ENCODE data around the gene CASZ1.

Gene CASZ1

DNA sequence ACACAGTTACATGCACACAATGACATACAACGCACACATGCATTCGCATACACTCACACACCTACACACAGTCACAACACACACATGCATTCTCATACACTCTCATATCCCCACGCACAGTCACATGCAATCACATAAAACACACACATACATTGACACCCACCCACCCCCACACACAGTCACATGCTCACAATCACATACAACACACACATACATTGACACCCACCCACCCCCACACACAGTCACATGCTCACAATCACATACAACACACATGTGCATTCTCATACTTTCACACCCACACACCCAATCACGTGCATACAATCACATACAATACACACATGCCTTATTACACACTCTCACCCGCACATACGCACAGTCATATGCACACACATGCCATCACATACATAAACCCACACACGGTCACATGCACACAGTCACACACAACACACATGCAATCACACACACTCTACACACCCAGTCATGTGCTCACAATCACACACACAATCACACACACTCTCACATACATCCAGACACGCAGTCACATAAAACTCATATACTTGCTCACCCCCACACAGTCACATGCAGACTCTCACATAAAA is 134.3 kb downstream of the CASZ1 start:
- TF ChIP-seq CTCF (IDR thresholded peaks at IDR 0.05; ENCODE audit: low read depth, low read length): no peak
- H3K4me3 ChIP-seq (ENCODE audit: low read depth, low read length): no peak overlapping the region

DNA sequence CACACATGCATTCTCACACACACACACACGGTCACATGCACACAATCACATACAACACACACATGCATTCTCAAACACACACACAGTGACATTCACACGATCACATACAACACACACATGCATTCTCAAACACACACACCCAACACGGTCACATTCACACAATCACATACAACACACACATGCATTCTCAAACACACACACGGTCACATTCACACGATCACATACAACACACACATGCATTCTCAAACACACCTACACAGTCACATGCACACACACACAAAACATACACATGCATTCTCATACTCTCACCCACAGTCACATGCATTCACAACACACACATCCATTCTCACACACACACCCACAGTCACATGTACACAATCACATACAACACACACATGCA is 135.0 kb downstream of the CASZ1 start:
- TF ChIP-seq CTCF (IDR thresholded peaks at IDR 0.05; ENCODE audit: low read depth, low read length): no peak
- H3K4me3 ChIP-seq (ENCODE audit: low read depth, low read length): no peak overlapping the region

DNA sequence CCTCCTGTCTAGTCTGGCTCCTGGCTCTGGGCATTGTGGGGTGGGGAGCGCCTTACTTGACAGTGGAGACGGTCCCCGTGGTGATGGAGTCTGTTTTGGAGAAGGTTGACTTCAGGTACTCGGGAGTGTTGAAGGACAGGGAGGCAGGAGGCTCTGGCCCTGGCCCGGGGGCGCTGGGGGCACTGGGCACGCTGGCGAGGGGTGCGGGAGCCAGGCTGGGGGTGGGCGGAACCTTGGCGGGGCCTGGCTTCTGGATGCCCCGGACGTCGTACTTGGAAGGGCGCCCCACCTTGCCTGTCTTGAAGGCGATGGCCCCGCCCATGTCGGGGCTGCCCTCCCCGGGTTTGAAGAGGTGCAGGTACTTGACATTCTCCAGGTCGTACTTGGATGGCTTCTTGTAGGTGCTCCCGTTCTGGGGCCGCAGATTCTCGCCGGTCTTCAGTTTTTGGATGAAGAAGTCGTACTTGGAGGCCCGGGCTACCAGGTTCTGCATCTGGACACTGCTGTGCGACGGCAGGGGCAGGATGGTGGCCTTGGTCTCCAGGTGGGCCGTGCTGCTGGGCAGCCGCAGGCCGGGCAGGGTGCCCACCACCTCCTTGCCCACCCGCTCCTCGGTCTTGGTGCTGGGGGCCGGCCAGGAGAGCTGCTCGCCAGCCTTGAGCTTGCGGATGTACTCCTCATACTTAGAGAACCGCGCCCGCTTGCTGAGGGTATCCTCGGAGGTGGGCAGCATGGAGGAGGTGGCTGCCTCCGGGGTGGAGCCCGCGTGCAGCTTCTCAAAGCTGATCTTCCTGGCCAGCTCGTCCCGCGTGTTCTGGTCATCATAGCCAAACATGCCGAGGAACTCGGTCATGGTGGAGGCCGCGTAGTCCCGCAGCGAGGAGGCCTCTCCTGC is 136.6 kb downstream of the CASZ1 start:
- H3K4me3 ChIP-seq (ENCODE audit: low read depth, low read length): no peak overlapping the region
- TF ChIP-seq CTCF (IDR thresholded peaks at IDR 0.05; ENCODE audit: low read depth, low read length): no peak

GRCh38 chr1:10659218-10659617 is 137.2 kb downstream of the CASZ1 start:
- H3K4me3 ChIP-seq (ENCODE audit: low read depth, low read length): no peak overlapping the region
- TF ChIP-seq CTCF (IDR thresholded peaks at IDR 0.05; ENCODE audit: low read depth, low read length): no peak

GRCh38 chr1:10658396-10659066 is 137.9 kb downstream of the CASZ1 start:
- H3K4me3 ChIP-seq (ENCODE audit: low read depth, low read length): no peak overlapping the region
- no peak for TF ChIP-seq CTCF (IDR thresholded peaks at IDR 0.05; ENCODE audit: low read depth, low read length)

DNA sequence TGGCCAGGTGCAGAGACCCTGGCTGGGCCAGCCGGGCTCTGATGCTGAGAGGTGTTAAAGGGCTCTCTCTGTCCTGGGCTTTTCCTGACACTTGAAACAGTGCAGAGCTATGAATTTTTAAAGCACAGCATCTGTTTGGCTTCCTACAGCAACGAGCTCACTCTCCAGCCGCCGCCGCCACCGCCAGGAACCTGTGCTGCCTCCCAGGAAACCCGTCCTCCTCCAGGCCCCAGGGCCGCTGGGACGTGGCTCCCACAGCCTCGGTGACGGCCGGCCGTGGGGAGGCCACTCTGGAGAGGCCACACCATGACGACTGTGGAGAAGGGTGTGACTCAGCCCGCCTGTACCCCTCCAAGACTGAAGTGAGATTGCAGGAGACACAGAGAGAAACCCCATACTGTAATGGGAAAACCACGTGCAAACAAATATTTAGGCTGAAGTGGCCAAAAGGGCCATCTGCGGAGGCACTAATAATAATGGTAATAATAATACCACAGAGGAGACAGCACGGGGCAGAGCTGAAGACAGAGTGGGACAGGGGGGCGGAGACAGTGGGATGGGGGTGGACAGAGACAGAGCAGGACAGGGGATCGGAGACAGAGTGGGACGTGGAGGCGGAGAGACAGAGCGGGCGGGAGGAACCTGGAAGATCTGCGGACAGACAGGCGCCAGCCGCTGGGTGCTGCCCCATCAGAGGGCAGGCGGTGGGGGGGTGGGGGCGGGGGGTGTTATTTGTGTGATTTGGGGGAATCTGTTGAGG is 139.2 kb downstream of the CASZ1 start:
- no peak overlapping the region for H3K4me3 ChIP-seq (ENCODE audit: low read depth, low read length)
- no peak for TF ChIP-seq CTCF (IDR thresholded peaks at IDR 0.05; ENCODE audit: low read depth, low read length)
